ENCODE results near the gene CMBL.
A peak's percentile ranks its signal among the peaks of the same experiment; 100 is the strongest.

Gene CMBL

GRCh38 chr5:10307206-10308148 is at the start of gene CMBL:
Gene CMBL, minus strand, starts transcription at chr5:10307902. Its CDS starts 17,140 bp downstream, at chr5:10290762.
- Histone ChIP-seq H3K4me3 (replicated peaks; ENCODE audit: low read depth, low read length) (peak within 1 kb of the TSS; percentile 75), H3K27me3 (replicated peaks; ENCODE audit: control insufficient read depth, insufficient read depth, low read length) (no peaks in the 10 kb centered on the region; the same call in 1 of the 2 replicates), H3K36me3 (ENCODE audit: control insufficient read depth, insufficient read depth, low read length) (no peaks in the 10 kb centered on the region; the same call in 1 of the 2 replicates)
- no peak for TF ChIP-seq CTCF (IDR thresholded peaks at IDR 0.05; ENCODE audit: insufficient read depth, low read length, poor library complexity, severe bottlenecking)
- DNase-seq (ENCODE audit: extremely low read depth, insufficient read length), result peak; percentile 64

GRCh38 chr5:10355071-10355889 is 47.6 kb upstream of the CMBL start:
- H3K4me3 ChIP-seq (replicated peaks; ENCODE audit: low read depth, low read length), result peak overlapping the region; percentile 87
- no peaks in the 10 kb centered on the region for H3K36me3 ChIP-seq (ENCODE audit: control insufficient read depth, insufficient read depth, low read length)
- peak; percentile 57 for DNase-seq (ENCODE audit: extremely low read depth, insufficient read length)
- TF ChIP-seq CTCF (IDR thresholded peaks at IDR 0.05; ENCODE audit: insufficient read depth, low read length, poor library complexity, severe bottlenecking), result no peak
- H3K27me3 ChIP-seq (replicated peaks; ENCODE audit: control insufficient read depth, insufficient read depth, low read length), result no peaks in the 10 kb centered on the region

- H3K4me3 ChIP-seq (replicated peaks; ENCODE audit: low read depth, low read length), result peak overlapping the region; percentile 87
- no peak for TF ChIP-seq CTCF (IDR thresholded peaks at IDR 0.05; ENCODE audit: insufficient read depth, low read length, poor library complexity, severe bottlenecking)
- no peaks in the 10 kb centered on the region for H3K36me3 ChIP-seq (ENCODE audit: control insufficient read depth, insufficient read depth, low read length)
- peak; percentile 66 for DNase-seq (ENCODE audit: extremely low read depth, insufficient read length)
- no peaks in the 10 kb centered on the region for H3K27me3 ChIP-seq (replicated peaks; ENCODE audit: control insufficient read depth, insufficient read depth, low read length)
Measured at GRCh38 chr5:10354048-10354872, 46.6 kb upstream of the CMBL start.

- TF ChIP-seq CTCF (IDR thresholded peaks at IDR 0.05; ENCODE audit: insufficient read depth, low read length, poor library complexity, severe bottlenecking), result no peak
- Histone ChIP-seq H3K27me3 (replicated peaks; ENCODE audit: control insufficient read depth, insufficient read depth, low read length) (no peaks in the 10 kb centered on the region), H3K4me3 (replicated peaks; ENCODE audit: low read depth, low read length) (peak within 1 kb of the TSS; percentile 87), H3K36me3 (ENCODE audit: control insufficient read depth, insufficient read depth, low read length) (no peaks in the 10 kb centered on the region)
- DNase-seq (ENCODE audit: extremely low read depth, insufficient read length), result peak; percentile 98
Measured at GRCh38 chr5:10353241-10354047, 45.7 kb upstream of the CMBL start, which contains the start of gene MARCHF6. Gene MARCHF6, plus strand, starts transcription at chr5:10353695. Its CDS starts 204 bp downstream, at chr5:10353899.
